Stimulated activated naive B cell treated with anti-CD40 and anti-IgM and Interleukin-4, amounts not matched to agents 10 μg/mL and 1 μg/mL and 100 μg/mL, for 72 hours (primary cell): ENCODE data around the gene NRP1.

Experiments
- ATAC-seq, 2 donors: fragments of 150-1000 bp; cut with Tn5 transposase; replicated peaks; 2 replicates each; pipeline ENCODE4 v1.10.0; 2021; ENCODE audit warnings: moderate library complexity in 1 of 2
- DNase-seq: peaks from one replicate; pipeline ENCODE4 v3.0.0; 2021
- H3K27ac Mint-ChIP-seq: one replicate; pipeline ENCODE4 v1.8.0; 2022; ENCODE audit warnings: mild to moderate bottlenecking, mixed read lengths
- H3K27me3 Mint-ChIP-seq, 2 donors: one replicate each; pipeline ENCODE4 v1.8.0; 2022; ENCODE audit warnings: mixed read lengths in 2 of 2
- H3K36me3 Mint-ChIP-seq, 2 donors: one replicate each; pipeline ENCODE4 v1.8.0; 2022; ENCODE audit warnings: mixed read lengths in 2 of 2, mild to moderate bottlenecking in 1 of 2
- H3K4me1 Mint-ChIP-seq, 2 donors: one replicate each; pipeline ENCODE4 v1.8.0; 2022; ENCODE audit warnings: mixed read lengths in 2 of 2, mild to moderate bottlenecking in 1 of 2
- H3K4me3 Mint-ChIP-seq, 2 donors: one replicate each; pipeline ENCODE4 v1.8.0; 2022; ENCODE audit warnings: mild to moderate bottlenecking in 2 of 2, mixed read lengths in 2 of 2, moderate library complexity in 1 of 2
- H3K9me3 Mint-ChIP-seq, 2 donors: one replicate each; pipeline ENCODE4 v1.8.0; 2022; ENCODE audit warnings: mixed read lengths in 2 of 2, mild to moderate bottlenecking in 1 of 2

Gene NRP1

GRCh38 chr10:33258967-33259366 lies 75.5 kb downstream of the NRP1 start:
- no peak for ATAC-seq

GRCh38 chr10:33257439-33258080 lies 76.9 kb downstream of the NRP1 start:
- ATAC-seq (no peak), DNase-seq (no peak)
- no peaks in the 10 kb centered on the region for H3K36me3 Mint-ChIP-seq
- no peak overlapping the region for H3K4me3 Mint-ChIP-seq
- H3K4me1 Mint-ChIP-seq = peaks cover 0 to 4% of the 10 kb centered on the region in 2 donors
- peaks cover 0 to 4% of the 10 kb centered on the region in 2 donors for H3K27me3 Mint-ChIP-seq
- peaks cover 0 to 4% of the 10 kb centered on the region in 2 donors for H3K9me3 Mint-ChIP-seq
- no peak overlapping the region for H3K27ac Mint-ChIP-seq

More at GRCh38 chr10:33258967-33259366, 75.5 kb downstream of the NRP1 start:
- Mint-ChIP-seq H3K9me3 (peaks cover 0 to 4% of the 10 kb centered on the region in 2 donors), H3K36me3 (no peaks in the 10 kb centered on the region), H3K4me1 (no peaks in the 10 kb centered on the region), H3K27me3 (peaks cover 0 to 4% of the 10 kb centered on the region in 2 donors), H3K27ac (no peak overlapping the region), H3K4me3 (no peak overlapping the region)
- DNase-seq = no peak

GRCh38 chr10:33256458-33256857 lies 78.0 kb downstream of the NRP1 start:
- ATAC-seq = no peak
- H3K27me3 Mint-ChIP-seq = peaks cover 0 to 4% of the 10 kb centered on the region in 2 donors
- no peak for DNase-seq
- no peaks in the 10 kb centered on the region for H3K36me3 Mint-ChIP-seq
- peaks cover 0 to 9% of the 10 kb centered on the region in 2 donors for H3K4me1 Mint-ChIP-seq
- H3K27ac Mint-ChIP-seq = no peak overlapping the region
- H3K4me3 Mint-ChIP-seq = no peak overlapping the region
- H3K9me3 Mint-ChIP-seq = peaks cover 2 to 4% of the 10 kb centered on the region in 2 donors

- H3K36me3 Mint-ChIP-seq = peaks cover 0 to 5% of the 10 kb centered on the region in 2 donors
- ATAC-seq (no peak), DNase-seq (no peak)
- H3K4me3 Mint-ChIP-seq = no peak overlapping the region
- H3K4me1 Mint-ChIP-seq = peaks cover 0 to 11% of the 10 kb centered on the region in 2 donors
- no peak overlapping the region for H3K27ac Mint-ChIP-seq
- peaks cover 0 to 8% of the 10 kb centered on the region in 2 donors for H3K27me3 Mint-ChIP-seq
- peaks cover 10 to 13% of the 10 kb centered on the region in 2 donors for H3K9me3 Mint-ChIP-seq
Measured at GRCh38 chr10:33254556-33255160, 79.8 kb downstream of the NRP1 start.

- H3K27ac Mint-ChIP-seq = no peak overlapping the region
- H3K4me1 Mint-ChIP-seq = peaks cover 3 to 23% of the 10 kb centered on the region in 2 donors
- ATAC-seq = no peak
- H3K4me3 Mint-ChIP-seq = no peak overlapping the region
- no peak for DNase-seq
- H3K27me3 Mint-ChIP-seq = peaks cover 0 to 4% of the 10 kb centered on the region in 2 donors
- H3K9me3 Mint-ChIP-seq = peaks cover 9 to 10% of the 10 kb centered on the region in 2 donors
- peaks cover 0 to 5% of the 10 kb centered on the region in 2 donors for H3K36me3 Mint-ChIP-seq
Measured at GRCh38 chr10:33253411-33253810, 81.1 kb downstream of the NRP1 start.

GRCh38 chr10:33252794-33253203 lies 81.7 kb downstream of the NRP1 start:
- Mint-ChIP-seq H3K27ac (no peak overlapping the region), H3K27me3 (peaks cover 0 to 4% of the 10 kb centered on the region in 2 donors), H3K36me3 (peaks cover 0 to 5% of the 10 kb centered on the region in 2 donors), H3K4me1 (peaks cover 3 to 29% of the 10 kb centered on the region in 2 donors), H3K9me3 (peaks cover 9 to 10% of the 10 kb centered on the region in 2 donors), H3K4me3 (no peak overlapping the region)
- ATAC-seq = peak in 1 of 2 donors; percentile 19
- DNase-seq = no peak

GRCh38 chr10:33252324-33252723 lies 82.1 kb downstream of the NRP1 start:
- peaks cover 0 to 4% of the 10 kb centered on the region in 2 donors for H3K27me3 Mint-ChIP-seq
- no peak overlapping the region for H3K4me3 Mint-ChIP-seq
- no peak for DNase-seq
- peaks cover 0 to 5% of the 10 kb centered on the region in 2 donors for H3K36me3 Mint-ChIP-seq
- H3K9me3 Mint-ChIP-seq = peaks cover 9 to 10% of the 10 kb centered on the region in 2 donors
- ATAC-seq = peak in 1 of 2 donors; percentile 22
- no peak overlapping the region for H3K27ac Mint-ChIP-seq
- peaks cover 3 to 30% of the 10 kb centered on the region in 2 donors for H3K4me1 Mint-ChIP-seq

GRCh38 chr10:33249659-33250345 lies 84.7 kb downstream of the NRP1 start:
- Mint-ChIP-seq H3K27me3 (peaks cover 0 to 4% of the 10 kb centered on the region in 2 donors), H3K4me1 (peaks cover 5 to 36% of the 10 kb centered on the region in 2 donors), H3K4me3 (no peak overlapping the region), H3K27ac (no peak overlapping the region), H3K9me3 (peaks cover 9 to 10% of the 10 kb centered on the region in 2 donors), H3K36me3 (peaks cover 0 to 5% of the 10 kb centered on the region in 2 donors)
- no peak for DNase-seq
- ATAC-seq = no peak

- peak overlapping the region in 1 of 2 donors; percentile 7 for H3K4me3 Mint-ChIP-seq
- H3K9me3 Mint-ChIP-seq = peaks cover 9 to 10% of the 10 kb centered on the region in 2 donors
- peaks cover 5 to 43% of the 10 kb centered on the region in 2 donors for H3K4me1 Mint-ChIP-seq
- DNase-seq (no peak), ATAC-seq (no peak)
- peaks cover 0 to 4% of the 10 kb centered on the region in 2 donors for H3K27me3 Mint-ChIP-seq
- H3K36me3 Mint-ChIP-seq = peaks cover 0 to 5% of the 10 kb centered on the region in 2 donors
- H3K27ac Mint-ChIP-seq = no peak overlapping the region
Measured at GRCh38 chr10:33249137-33249536, 85.3 kb downstream of the NRP1 start.

GRCh38 chr10:33248638-33249037 lies 85.8 kb downstream of the NRP1 start:
- Mint-ChIP-seq H3K36me3 (peaks cover 0 to 5% of the 10 kb centered on the region in 2 donors), H3K4me1 (peaks cover 5 to 47% of the 10 kb centered on the region in 2 donors), H3K27ac (no peak overlapping the region), H3K9me3 (peaks cover 9 to 10% of the 10 kb centered on the region in 2 donors), H3K27me3 (peaks cover 0 to 4% of the 10 kb centered on the region in 2 donors), H3K4me3 (no peak overlapping the region)
- DNase-seq = no peak
- ATAC-seq = peak; percentile 67 to 77

GRCh38 chr10:33247221-33247922 lies 87.1 kb downstream of the NRP1 start:
- Mint-ChIP-seq H3K4me3 (no peak overlapping the region), H3K9me3 (peaks cover 9 to 10% of the 10 kb centered on the region in 2 donors), H3K27ac (no peak overlapping the region), H3K27me3 (peaks cover 0 to 4% of the 10 kb centered on the region in 2 donors), H3K4me1 (peaks cover 5 to 41% of the 10 kb centered on the region in 2 donors), H3K36me3 (peaks cover 0 to 5% of the 10 kb centered on the region in 2 donors)
- ATAC-seq (no peak), DNase-seq (no peak)

- no peak overlapping the region for H3K27ac Mint-ChIP-seq
- DNase-seq = no peak
- H3K4me1 Mint-ChIP-seq = peaks cover 5 to 51% of the 10 kb centered on the region in 2 donors
- peak in 1 of 2 donors; percentile 34 for ATAC-seq
- H3K27me3 Mint-ChIP-seq = no peaks in the 10 kb centered on the region
- H3K4me3 Mint-ChIP-seq = peak overlapping the region; percentile 8 to 50
- no peaks in the 10 kb centered on the region for H3K9me3 Mint-ChIP-seq
- no peaks in the 10 kb centered on the region for H3K36me3 Mint-ChIP-seq
Measured at GRCh38 chr10:33245343-33245742, 89.1 kb downstream of the NRP1 start.

GRCh38 chr10:33244354-33244967 lies 90.0 kb downstream of the NRP1 start:
- Mint-ChIP-seq H3K27me3 (peaks cover 0 to 5% of the 10 kb centered on the region in 2 donors), H3K36me3 (no peaks in the 10 kb centered on the region), H3K9me3 (no peaks in the 10 kb centered on the region), H3K27ac (no peak overlapping the region), H3K4me3 (peak overlapping the region; percentile 13 to 50), H3K4me1 (peaks cover 5 to 48% of the 10 kb centered on the region in 2 donors)
- ATAC-seq (peak; percentile 79), DNase-seq (no peak)
